Inflammatory macrophage (primary cell): ENCODE data around the gene SPA17.

Experiments
- DNase-seq, 2 donors: peaks; one replicate each; pipeline ENCODE4 v3.0.0-alpha.2; 2020 to 2022

Gene SPA17

GRCh38 chr11:124663861-124664260 is 9.8 kb upstream of the SPA17 start:
- DNase-seq = no peak

DNA sequence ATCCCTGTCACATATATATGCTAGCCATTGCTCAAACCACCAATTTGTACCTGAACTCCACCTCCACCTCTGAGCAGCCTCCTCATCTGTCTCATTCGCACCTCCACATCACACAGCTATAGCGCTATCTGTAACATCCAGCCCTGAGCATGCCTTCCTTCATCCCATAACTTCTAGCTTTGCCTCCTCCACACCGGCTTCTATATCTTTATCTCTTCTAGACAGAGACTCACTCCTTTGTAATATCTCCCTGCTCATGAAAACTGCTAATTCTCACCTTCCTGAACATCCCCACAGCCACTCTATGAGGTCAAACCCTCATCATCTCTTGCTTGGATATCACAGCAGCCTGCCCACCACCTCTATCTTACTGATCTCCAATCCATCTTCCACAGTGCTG is 6.1 kb upstream of the SPA17 start:
- DNase-seq = no peak

DNA sequence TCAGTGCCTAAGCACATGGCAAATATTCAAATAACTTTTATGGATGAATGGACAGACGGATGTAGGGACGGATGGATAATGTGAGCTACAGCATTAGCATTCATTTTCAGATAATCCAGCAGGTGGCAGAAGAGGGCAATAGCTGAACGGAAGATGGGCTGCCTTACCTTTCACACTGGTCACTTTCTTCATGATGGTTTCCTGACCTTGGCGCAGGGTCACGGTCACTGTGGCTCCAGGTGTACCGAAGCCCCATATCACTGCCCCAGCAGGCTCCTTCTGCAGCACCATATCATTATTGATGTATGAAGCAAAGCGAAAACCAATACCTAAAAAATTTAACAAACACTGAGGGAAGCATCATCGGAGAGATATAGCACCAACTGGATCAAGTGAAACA is 4.5 kb upstream of the SPA17 start:
- DNase-seq = peak; percentile 40 to 49

DNA sequence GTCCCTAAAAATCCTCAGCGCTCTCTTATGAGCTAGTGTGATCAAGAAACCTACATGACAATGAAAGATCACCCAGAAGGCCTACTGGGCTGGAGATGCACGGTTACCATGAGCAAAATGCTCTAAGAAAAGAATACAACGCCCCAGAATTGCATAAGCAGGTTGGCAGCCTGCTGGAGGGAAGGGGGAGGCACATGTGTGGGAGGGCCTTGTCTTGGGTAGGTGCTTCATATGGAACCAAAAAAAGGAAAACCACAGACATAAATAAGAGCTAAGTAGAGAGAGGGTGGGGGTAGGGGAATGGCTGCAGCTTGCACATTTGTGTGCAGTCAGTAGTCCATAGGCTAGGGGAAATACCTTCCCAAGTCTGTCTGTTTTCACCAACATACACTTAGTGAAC is 3.0 kb upstream of the SPA17 start:
- DNase-seq = peak; percentile 60 to 65

DNA sequence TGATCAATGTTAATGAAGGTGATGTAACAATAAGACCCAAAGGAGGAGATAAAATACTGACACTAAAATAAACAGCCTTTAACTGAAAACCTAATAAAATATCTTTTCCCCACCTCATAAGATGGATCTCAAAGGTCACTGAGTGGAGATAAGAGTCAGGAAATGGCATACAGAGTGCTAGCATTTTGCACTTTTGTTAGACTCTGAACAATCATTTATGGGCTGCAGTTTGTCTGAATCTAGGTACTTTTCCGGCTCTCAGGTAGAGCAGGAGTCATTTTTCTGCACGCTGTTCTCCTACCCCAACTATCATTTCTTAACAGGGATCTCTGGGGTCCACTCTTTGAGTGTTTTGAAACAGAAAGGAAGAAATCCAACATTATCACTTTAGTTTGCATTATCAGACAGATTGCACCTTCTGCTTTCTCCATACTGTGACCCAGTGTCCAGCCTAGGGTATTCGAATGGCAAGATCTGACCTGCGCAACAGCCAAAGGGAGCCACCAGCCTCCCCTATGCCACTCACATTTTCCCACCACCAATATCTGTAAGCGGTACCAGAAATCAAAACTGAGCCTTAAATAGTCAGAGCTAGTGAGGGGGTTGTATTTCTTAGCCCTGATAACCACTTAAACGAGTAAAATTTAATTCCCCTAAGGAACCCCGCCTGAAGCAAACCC is 1.0 kb upstream of the SPA17 start:
- DNase-seq = no peak

DNA sequence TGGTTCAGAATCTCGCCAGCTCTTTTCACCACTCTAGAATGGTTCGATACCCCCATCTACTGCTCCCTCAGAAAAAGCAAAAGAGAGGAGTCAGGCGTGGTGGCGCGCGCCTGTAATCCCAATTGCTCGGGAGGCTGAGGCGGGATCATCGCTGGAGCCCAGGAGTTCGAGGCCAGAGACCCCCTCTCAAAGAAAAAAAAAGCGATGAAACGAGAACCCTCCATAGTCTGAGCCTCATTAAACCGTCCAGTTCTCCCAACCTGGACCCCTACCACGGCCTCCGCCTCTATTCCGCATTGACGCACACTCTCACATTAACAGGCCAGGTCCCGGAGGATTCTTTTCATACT is 439 bp downstream of the SPA17 start:
- DNase-seq = no peak

- no peak for DNase-seq
These were observed 867 bp downstream of the SPA17 start for GRCh38 chr11:124674571-124674970.

- DNase-seq = peak in 1 of 2 donors; percentile 18
These were observed 2.7 kb downstream of the SPA17 start for GRCh38 chr11:124676386-124676785.

DNA sequence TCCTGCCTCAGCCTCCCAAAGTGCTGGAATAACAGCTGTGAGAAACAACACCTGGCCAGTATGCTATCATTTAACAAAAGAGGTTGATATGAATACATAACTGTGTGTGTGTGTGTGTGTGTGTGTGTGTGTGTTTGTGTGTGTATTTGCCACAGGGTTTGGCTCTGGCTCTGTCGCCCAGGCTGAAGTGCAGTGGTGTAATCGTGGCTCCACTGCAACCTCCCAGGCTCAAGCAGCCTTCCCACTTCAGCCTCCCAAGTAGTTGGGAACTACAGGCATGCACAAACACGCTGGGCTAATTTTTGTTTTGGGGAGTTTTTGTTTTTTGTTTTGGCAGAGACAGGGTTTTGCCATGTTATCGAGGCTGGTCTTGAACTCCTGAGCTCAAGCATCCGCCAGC is 4.7 kb downstream of the SPA17 start:
- DNase-seq = no peak

DNA sequence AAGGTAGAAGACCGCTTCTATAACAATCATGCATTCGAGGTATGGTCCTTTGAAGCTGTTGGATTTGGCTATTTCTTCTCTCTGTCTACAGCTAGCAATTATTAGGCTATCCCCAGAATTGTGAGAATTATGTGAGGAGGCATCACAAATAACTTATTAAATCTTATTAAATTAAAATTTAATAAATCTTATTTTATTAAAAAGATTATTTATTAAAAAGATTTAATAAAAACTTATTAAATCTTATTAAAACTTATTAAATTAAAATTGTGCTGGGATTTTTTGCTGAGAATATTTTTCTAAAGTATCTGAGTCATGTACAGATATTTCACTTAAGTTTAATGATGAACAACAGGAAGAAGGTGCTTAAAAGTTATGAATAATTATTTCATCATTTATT is 7.7 kb downstream of the SPA17 start:
- DNase-seq = no peak

DNA sequence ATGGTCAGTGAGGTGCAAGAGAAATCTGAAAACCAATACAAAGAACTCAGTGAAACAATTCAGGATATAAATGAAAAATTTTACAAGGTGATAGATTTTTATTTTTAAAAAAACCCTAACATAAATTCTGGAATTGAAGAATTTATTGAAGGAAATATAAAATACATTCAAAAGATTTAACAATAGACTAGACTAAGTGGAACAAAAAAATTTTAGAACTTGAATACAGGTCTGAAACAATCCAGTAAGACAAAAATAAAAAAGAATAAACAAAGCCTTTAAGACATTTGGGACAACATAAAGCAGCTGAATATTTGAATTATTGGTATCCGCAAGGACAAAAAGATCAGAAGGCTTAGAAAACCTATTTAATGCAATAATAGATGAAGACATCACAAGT is 8.7 kb downstream of the SPA17 start:
- DNase-seq = no peak

DNA sequence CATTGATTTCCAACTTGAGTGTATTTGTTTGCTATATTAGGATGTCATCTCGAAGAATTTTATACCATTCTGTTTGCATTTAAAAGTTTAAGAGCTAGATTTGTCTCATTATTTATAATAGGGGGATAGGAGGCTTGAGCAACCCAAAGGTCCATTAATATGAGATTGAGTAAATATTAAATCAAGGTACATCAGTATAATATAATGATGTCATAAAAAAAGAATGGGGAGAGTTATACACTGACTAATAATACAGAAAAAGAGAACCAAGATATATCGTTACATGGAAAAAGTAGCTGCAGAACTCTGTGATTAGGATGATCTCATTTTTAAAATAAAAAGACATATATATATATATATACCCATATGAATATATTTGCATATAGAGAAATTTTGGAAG is 19.4 kb downstream of the SPA17 start:
- no peak for DNase-seq

GRCh38 chr11:124699547-124699946 is 25.8 kb downstream of the SPA17 start:
- DNase-seq = no peak

GRCh38 chr11:124700028-124700427 is 26.3 kb downstream of the SPA17 start:
- DNase-seq = no peak

GRCh38 chr11:124707829-124708228 is 34.1 kb downstream of the SPA17 start:
- DNase-seq = no peak

DNA sequence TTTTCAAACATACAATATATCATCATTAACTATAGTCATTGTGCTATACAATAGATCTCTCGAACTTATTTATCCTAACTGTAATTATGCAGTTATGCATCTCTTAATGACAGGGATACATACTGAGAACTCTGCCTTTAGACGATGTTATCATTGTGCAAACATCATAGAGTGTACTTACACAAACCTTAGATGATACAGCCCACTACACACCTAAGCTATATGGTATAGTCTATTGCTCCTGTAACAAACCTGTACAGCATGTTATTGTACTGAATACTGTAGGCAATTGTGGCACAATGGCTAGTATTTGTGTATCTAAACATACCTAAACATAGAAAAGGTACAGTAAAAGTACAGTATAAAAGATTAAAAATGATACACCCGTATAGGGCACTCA is 38.7 kb downstream of the SPA17 start:
- no peak for DNase-seq

DNA sequence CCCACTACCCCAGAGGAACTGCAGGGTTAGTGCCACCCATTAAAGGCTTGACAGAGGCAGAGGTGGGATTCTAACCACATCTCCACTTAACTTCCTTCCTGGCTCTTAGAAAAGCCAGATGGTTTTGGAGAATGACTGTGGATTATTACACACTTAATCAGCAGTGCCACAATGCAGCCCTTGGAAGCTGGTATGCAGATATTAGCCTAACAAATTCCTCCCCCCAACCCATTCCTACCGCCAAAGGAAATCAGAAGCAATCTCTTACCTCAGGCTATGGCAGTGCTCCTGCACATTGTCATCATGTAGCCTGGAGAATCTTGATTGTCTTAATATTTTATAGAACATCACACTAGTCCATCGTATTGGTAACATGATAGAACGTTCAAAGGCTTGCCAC is 42.9 kb downstream of the SPA17 start:
- DNase-seq = no peak

GRCh38 chr11:124717421-124717785 is 43.7 kb downstream of the SPA17 start:
- no peak for DNase-seq

DNA sequence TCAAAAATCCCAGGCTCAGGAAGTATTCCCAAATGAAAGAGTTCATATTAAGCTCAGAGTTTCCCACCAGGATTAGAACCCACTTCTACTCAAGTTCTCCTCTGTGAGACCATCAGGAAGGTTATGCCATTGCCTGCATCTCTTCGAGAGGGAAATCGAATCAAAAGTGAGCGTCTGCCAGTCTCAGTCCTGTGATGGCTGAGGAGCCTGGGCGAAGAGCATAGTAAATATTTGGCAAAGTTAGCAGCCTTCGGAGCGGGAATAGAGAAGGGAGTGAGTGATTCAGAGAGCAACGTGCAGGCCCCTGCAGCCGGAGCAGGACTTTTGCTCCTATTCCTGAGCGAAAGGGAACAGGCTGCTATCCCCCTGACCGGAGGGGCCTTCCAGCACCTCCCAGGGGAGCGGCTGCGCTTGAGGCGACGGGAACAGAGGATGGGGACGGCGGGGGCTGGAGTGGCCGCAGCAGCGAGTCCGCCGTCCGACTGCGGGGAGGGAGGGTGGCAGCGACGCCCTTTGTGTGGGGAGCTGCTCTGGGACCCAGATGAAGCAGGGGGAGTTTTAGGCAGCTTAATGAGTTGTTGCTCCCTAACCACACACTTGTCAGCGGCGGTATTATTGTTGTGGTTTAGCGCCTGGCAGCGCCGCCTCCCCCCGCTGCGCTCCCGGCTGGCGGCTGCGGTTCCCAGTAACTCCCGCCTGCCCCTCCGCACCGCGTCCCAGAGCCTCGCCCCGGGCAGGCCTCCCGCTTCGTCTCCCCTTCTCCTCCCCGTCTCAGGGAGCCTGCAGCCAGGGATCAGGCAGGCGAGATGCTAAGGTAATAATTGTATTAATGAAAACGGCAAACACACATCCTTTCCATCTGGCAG is 44.3 kb downstream of the SPA17 start:
- DNase-seq = no peak

- DNase-seq = no peak
These were observed 45.1 kb downstream of the SPA17 start for GRCh38 chr11:124718801-124719200.

DNA sequence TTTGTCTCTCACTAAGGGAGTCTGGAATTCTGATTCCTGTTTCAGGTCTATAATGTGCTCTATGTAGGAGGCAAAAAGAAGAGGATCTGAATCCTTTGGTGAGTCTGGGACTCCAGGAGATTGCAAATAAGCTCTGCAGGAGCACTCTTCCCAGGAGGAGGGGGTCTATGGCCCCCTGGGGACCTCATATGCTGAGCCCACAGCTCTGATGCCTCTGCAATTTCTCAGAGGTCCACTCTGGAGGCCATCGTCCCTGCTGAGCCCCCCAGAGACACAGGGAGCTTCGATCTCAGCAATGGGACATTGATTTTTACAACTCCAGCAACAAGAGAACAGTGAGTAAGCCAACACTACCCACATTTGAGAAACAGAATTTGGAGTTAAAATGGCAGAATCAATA is 45.8 kb downstream of the SPA17 start:
- DNase-seq = no peak

DNA sequence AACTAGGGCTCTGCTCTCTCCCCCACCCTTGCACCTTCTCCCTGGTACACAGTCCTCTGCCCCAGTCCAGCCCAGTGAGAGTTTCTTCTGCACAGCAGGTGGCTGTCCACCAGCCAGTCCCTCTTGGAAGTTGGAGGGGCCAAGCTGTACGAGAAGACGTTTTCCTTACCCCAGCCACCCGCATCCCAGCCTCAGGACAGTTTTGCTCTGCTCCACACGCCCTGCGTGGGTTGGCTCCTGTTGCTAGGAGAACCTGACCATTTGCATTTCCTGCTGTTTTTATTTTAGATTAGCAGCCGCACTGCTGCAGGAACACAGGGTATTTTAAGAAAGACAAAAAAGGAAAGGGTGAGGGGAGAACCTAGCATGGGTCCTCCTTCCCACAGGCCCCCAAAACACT is 48.5 kb downstream of the SPA17 start:
- no peak for DNase-seq

DNA sequence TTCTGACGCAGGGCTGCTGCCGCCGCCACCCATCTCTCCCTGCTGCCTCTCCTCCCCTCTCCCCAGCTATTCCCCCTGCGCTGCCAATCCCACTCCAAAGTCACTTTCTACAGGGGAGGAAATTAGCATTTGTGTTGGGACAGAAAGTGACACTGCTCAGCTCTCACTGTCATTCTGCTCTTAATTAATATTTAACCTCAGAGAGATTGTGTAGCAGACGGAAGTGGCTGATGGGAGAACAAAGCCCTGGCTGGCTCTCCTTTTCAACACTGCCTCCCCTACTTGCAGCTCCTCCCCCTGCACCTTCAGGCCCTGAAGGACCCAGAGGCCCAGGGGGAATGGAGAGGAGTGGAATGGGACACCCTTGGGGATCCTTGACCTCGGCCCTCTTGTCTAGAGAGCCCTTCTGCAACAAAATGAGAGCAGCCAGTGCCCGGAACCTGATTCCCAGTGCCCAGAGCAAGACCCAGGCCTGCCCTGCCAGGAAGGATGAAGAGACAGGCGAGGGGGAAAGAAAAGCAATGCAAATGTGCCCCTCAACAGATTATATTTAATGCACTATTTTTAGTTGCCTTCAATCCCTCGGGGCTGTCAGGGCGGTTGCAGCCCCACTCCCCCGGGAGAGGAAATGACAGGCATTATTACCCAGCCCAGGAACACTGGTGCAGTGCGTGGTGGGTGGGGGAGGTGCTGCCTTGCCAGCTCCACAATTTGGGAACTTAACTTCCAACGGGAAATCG is 51.4 kb downstream of the SPA17 start:
- no peak for DNase-seq

DNA sequence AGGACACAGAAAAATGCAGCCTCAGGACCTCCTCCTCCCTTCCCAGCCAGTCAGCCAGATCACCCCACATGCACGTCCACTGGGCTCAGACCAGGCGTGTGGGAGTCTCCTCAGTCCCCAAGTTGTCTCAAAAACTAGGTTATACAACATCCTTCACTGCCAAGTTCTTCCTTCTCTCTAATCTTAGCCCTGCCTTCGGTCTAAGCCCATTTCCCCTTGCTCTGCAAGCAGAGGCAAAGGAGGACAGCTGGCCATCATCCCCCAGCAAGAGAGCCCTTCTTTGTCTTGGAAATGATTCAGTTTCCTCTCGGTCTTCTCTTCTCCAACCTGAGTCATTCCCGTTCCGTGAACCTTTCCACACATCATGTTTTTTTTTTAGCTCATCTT is 52.0 kb downstream of the SPA17 start:
- DNase-seq = peak; percentile 20
